ENCODE data around the gene RGL1.

The RGL1 gene

DNA sequence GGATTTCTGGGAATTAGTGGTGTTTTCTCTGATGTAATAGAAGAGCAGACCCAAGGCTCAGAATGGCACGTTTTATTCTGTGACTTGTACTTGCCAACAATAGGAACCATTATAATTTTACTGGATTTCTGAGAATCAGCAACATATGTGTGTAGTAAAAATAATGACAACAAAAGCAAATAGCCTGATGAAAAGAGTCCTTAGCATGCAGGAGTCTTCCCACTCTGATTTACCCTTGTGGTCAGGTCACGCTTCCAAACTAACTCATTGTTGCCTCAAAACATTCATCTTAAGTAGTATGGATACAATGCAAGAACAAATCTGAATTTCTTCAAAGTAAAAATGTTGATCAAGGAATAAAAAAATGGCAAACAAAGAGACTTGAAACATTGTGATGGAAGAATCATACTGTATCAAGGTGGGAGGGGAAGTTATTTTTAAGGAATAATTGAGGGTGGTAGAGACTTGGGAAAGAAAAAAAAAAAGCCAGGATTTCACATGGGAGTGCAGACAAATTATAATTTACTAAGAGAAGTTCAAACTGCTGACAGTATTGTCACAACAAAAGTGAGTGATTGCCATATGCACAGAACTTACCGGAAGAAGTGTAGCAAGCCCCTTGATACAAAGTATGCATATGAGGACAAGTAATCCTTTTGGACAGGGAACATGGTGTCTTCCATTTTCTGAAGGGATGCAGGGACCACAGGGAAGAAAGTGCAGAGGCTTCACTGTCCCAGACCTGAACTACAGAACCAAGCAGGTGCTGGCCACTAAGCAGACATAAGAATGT lies 31.2 kb upstream of the RGL1 start:
- no peaks in the 10 kb centered on the region for H3K36me3 ChIP-seq (ENCODE audit: insufficient read depth, low read length)
- H3K4me2 ChIP-seq (ENCODE audit: low read length): no peak overlapping the region
- no peaks in the 10 kb centered on the region for H3K4me1 ChIP-seq (ENCODE audit: insufficient read depth, low read length, severe bottlenecking)
- H3K27ac ChIP-seq (ENCODE audit: low read depth, low read length, poor library complexity, severe bottlenecking): no peak overlapping the region
- H3K9ac ChIP-seq (ENCODE audit: low read length): no peak overlapping the region
- TF ChIP-seq EZH2 (IDR thresholded peaks at IDR 0.05; ENCODE audit: borderline replicate concordance, low read length): no peak
- TF ChIP-seq, protein P1, sequence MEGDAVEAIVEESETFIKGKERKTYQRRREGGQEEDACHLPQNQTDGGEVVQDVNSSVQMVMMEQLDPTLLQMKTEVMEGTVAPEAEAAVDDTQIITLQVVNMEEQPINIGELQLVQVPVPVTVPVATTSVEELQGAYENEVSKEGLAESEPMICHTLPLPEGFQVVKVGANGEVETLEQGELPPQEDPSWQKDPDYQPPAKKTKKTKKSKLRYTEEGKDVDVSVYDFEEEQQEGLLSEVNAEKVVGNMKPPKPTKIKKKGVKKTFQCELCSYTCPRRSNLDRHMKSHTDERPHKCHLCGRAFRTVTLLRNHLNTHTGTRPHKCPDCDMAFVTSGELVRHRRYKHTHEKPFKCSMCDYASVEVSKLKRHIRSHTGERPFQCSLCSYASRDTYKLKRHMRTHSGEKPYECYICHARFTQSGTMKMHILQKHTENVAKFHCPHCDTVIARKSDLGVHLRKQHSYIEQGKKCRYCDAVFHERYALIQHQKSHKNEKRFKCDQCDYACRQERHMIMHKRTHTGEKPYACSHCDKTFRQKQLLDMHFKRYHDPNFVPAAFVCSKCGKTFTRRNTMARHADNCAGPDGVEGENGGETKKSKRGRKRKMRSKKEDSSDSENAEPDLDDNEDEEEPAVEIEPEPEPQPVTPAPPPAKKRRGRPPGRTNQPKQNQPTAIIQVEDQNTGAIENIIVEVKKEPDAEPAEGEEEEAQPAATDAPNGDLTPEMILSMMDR (IDR thresholded peaks at IDR 0.05; ENCODE audit: low read length): no peak
- no peaks in the 10 kb centered on the region for H3F3A ChIP-seq (ENCODE audit: insufficient read depth, low read length)
- 0 out of 2 replicates have a peak, but pooled peaks cover 2% of the 10 kb centered on the region for H3K9me3 ChIP-seq (ENCODE audit: low read length)
- H3K27me3 ChIP-seq (ENCODE audit: insufficient read depth, low read length): no peaks in the 10 kb centered on the region
- no peaks in the 10 kb centered on the region for H3K79me2 ChIP-seq (ENCODE audit: insufficient read depth, low read length)
- H3K9me2 ChIP-seq (ENCODE audit: low read depth, low read length): no peaks in the 10 kb centered on the region
- H4K20me1 ChIP-seq (ENCODE audit: insufficient read depth, low read length): no peaks in the 10 kb centered on the region
- H2AFZ ChIP-seq (ENCODE audit: low read length): no peak overlapping the region
- no peak overlapping the region for H3K4me3 ChIP-seq (ENCODE audit: low read depth, low read length, poor library complexity, severe bottlenecking)

DNA sequence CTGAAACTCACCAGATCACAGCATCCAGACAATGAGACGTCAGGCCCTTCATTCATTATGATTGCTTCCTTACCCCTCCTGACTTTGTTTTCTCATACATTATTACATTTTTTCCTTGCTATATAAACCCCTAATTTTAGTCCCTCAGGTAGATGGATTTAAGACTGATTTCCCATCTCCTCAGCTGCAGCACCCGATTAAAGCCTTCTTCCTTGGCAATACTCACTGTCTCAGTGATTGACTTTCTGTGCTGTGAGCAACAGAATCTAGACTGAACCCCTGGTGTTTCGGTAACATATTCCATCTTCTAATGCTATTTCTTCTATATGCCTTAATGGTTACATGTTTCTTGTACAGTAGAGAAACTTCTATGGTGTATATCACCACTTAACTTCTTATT lies 30.0 kb upstream of the RGL1 start:
- Histone ChIP-seq H3K4me2 (ENCODE audit: low read length) (no peak overlapping the region), H2AFZ (ENCODE audit: low read length) (no peak overlapping the region), H3K27ac (ENCODE audit: low read depth, low read length, poor library complexity, severe bottlenecking) (no peak overlapping the region), H4K20me1 (ENCODE audit: insufficient read depth, low read length) (no peaks in the 10 kb centered on the region), H3K27me3 (ENCODE audit: insufficient read depth, low read length) (no peaks in the 10 kb centered on the region), H3F3A (ENCODE audit: insufficient read depth, low read length) (no peaks in the 10 kb centered on the region), H3K9me3 (ENCODE audit: low read length) (0 out of 2 replicates have a peak, but pooled peaks cover 2% of the 10 kb centered on the region), H3K79me2 (ENCODE audit: insufficient read depth, low read length) (no peaks in the 10 kb centered on the region), H3K4me3 (ENCODE audit: low read depth, low read length, poor library complexity, severe bottlenecking) (no peak overlapping the region), H3K9ac (ENCODE audit: low read length) (no peak overlapping the region), H3K4me1 (ENCODE audit: insufficient read depth, low read length, severe bottlenecking) (no peaks in the 10 kb centered on the region), H3K36me3 (ENCODE audit: insufficient read depth, low read length) (no peaks in the 10 kb centered on the region), H3K9me2 (ENCODE audit: low read depth, low read length) (no peaks in the 10 kb centered on the region)
- no peak for TF ChIP-seq EZH2 (IDR thresholded peaks at IDR 0.05; ENCODE audit: borderline replicate concordance, low read length)
- TF ChIP-seq, protein P1 (IDR thresholded peaks at IDR 0.05; ENCODE audit: low read length): no peak

DNA sequence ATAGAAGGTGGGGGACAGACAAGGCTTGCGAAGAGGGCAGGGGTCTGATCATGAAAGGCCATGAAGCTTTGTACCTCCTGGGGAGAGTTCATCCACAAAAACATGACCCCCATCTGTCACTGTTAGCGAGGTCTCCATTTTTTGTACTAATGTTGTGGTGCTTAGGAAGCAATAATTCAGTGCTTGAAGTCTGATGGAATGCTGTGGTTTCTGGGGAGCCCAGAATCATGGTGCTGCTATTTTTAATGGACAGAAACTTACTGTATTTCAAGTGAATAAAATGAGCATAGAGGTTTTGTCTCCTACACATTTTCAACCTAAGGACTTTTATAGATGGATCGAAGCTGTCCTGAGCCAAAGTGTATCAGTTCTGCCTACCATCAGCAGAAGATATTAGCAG lies 28.2 kb upstream of the RGL1 start:
- no peaks in the 10 kb centered on the region for H3K9me2 ChIP-seq (ENCODE audit: low read depth, low read length)
- H2AFZ ChIP-seq (ENCODE audit: low read length): no peak overlapping the region
- no peaks in the 10 kb centered on the region for H3K27me3 ChIP-seq (ENCODE audit: insufficient read depth, low read length)
- no peak overlapping the region for H3K4me2 ChIP-seq (ENCODE audit: low read length)
- no peaks in the 10 kb centered on the region for H3F3A ChIP-seq (ENCODE audit: insufficient read depth, low read length)
- TF ChIP-seq EZH2 (IDR thresholded peaks at IDR 0.05; ENCODE audit: borderline replicate concordance, low read length): no peak
- TF ChIP-seq, protein P1 (IDR thresholded peaks at IDR 0.05; ENCODE audit: low read length): no peak
- no peak overlapping the region for H3K27ac ChIP-seq (ENCODE audit: low read depth, low read length, poor library complexity, severe bottlenecking)
- H3K9ac ChIP-seq (ENCODE audit: low read length): no peak overlapping the region
- H3K36me3 ChIP-seq (ENCODE audit: insufficient read depth, low read length): no peaks in the 10 kb centered on the region
- H3K4me1 ChIP-seq (ENCODE audit: insufficient read depth, low read length, severe bottlenecking): no peaks in the 10 kb centered on the region
- no peaks in the 10 kb centered on the region for H3K9me3 ChIP-seq (ENCODE audit: low read length)
- no peaks in the 10 kb centered on the region for H4K20me1 ChIP-seq (ENCODE audit: insufficient read depth, low read length)
- no peak overlapping the region for H3K4me3 ChIP-seq (ENCODE audit: low read depth, low read length, poor library complexity, severe bottlenecking)
- no peaks in the 10 kb centered on the region for H3K79me2 ChIP-seq (ENCODE audit: insufficient read depth, low read length)
